ENCODE results near the gene ADGRG4.

Gene ADGRG4

GRCh38 chrX:136295380-136295779, 5.4 kb upstream of the ADGRG4 start:
- DNase-seq = no peak

GRCh38 chrX:136303041-136303440, 2.3 kb downstream of the ADGRG4 start:
- DNase-seq = no peak

DNA sequence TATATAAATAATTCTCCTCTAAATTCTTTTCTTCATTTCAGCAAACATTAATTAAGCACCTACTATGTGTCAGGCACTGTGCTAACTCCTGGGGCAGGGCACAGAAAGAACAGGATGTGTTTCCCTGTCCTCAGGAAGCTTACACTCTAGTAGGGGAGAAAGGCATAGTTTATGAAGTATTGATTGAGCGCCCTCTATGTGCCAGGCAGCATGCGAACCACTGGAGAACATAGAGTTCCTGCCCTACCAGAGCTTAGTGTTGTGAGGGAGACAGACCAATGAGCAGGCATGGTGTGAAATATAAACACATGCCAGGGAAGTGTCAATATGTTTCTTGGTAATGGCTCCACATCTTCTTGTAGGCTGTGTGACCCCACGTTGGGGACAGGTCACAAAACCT, 3.7 kb downstream of the ADGRG4 start:
- no peak for DNase-seq

DNA sequence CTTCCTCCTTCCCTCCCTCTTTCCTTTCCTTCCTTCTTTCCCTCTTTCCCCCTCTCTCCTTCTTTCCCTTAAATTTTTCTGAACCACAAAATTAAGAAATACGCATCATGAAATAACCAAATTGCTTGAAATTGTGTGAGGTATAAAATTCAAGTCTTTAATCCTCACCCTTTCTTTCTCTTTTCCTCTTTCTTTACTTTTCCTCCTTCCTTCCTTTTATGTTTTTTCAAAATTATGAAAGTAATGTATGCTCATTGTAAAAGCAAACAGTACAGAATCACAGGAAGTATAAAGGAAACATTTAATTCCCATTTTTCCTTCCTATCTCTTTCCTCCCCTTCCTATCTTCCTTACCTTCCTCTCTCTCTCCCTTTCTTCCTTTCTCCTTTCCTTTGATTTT, 5.4 kb downstream of the ADGRG4 start:
- no peak for DNase-seq

- DNase-seq = no peak
Observed at GRCh38 chrX:136307471-136307870, 6.7 kb downstream of the ADGRG4 start.

DNA sequence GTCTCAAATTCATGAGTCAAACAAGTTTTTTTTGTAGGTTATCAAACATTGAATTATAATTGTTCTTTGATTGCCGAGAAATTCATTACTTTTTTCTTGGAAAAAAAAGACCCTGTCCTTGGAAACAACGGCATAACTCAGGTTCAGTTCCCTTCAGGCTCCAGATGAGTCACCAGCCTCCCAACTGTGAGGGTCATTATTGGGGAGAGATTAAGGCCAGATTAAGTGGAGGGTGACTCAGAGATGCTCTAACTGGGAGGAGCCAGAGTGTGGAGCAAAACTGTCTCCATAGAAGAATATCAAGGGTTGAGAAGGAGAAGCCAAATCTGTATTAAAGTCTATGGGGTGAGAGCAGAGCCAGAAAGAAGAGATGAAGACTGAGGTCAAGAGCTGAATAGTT, 9.6 kb downstream of the ADGRG4 start:
- no peak for DNase-seq

DNA sequence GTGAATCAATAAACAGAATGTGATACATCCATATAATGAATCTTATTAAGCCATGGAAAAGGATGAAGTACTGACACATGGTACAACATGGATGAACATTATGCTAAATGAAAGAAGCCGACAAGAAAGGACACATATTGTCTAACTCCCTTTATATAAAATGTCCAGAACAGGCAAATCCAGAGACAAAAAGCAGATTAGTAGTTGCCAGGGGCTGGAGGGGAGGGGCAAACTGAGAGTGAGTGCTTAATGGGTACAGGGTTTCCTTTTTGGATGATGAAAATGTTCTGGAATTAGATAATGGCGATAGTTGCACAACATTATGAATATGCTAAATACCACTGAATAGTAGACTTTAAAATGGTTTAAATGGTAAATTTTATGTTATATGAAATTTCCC, 17.4 kb downstream of the ADGRG4 start:
- DNase-seq = no peak

DNA sequence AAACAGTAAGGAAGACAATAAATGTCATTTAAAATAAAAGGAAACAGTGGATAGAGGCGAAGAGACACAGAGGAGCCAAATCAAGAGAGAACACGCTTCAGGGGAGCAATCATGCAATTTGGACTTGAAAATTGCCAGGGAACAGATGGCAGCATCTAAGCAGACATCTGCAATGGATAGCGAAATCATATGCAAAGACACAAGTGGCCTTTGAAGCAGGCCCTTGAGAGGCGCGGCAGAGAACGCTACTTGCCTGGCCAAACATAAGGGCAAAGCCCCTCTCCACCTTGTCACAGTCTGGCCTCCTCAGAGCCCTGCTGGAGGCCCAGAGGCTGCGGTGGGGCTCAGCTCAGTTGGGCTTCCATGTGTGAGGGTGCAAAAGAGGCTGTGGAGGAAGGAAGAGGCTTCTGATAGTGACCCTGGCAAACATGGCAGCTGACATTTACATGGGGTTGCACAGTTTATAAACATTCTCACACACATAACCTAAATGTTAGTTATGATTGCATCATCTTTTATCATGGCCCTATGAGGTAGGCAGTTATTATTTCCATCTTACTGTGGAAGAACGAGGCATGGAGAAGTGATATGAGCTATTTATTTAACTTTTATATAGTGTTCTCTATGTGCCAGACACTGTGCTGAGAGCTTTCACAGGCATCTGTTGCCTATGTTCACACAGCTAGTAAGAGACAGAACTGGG, 18.3 kb downstream of the ADGRG4 start:
- no peak for DNase-seq

- no peak for DNase-seq
Observed at GRCh38 chrX:136319600-136319999, 18.8 kb downstream of the ADGRG4 start.

GRCh38 chrX:136321532-136321931, 20.8 kb downstream of the ADGRG4 start:
- DNase-seq = no peak

DNA sequence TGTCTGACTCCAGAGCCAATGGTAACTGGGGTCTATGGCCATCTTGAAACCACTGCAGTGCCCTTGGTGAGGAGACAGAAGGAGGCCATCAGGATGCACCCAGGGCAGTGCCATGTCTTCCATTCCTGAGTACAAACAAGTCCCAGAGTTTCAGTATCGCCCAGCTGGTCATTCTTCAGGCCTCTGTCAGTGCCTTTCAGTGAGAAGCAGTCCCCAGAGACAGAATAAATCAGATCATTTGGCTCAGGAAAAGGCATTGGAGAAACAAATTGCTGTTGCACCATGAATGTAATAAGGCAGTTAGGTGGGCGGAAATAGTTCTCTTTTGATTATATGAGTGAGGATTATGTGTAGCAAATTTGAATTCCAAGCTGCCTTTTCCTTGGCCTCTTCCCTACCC, 21.3 kb downstream of the ADGRG4 start:
- no peak for DNase-seq

DNA sequence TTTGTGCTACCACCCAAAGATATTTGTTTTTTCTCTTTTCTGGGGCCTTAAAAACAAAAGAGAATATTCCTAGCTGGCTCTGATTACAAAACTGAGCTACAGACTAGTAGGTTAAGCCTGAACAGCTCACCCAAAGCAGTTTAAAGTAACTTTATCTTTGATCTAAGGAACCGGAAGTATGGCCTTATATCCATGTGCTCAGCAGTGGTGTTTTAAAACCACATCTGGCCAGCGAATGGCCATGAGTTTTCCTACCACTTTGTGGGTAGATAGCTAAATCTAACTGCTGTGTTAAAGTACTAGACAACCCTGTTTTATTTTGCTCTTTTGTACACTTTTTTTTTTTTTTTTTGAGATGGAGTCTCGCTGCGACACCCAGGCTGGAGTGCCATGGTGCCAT, 24.6 kb downstream of the ADGRG4 start:
- DNase-seq = no peak

DNA sequence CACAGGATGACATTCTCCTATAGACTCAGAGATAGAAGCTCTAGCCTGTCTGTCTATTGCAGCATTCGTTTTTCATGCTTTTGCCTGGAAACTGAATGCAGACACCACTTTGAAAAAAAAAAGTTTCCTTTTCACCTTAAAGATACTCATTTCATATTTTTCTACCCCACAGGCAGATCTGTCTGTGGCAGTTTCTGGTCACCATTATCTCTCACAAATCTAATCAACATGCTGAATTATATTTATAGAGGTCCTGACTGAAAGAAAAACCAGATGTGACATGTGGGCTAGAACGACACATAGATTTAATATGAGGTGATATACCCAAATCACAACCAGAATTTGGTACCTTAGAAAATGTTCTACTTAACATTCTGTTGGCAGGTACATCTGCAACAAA, 28.2 kb downstream of the ADGRG4 start:
- DNase-seq = no peak

DNA sequence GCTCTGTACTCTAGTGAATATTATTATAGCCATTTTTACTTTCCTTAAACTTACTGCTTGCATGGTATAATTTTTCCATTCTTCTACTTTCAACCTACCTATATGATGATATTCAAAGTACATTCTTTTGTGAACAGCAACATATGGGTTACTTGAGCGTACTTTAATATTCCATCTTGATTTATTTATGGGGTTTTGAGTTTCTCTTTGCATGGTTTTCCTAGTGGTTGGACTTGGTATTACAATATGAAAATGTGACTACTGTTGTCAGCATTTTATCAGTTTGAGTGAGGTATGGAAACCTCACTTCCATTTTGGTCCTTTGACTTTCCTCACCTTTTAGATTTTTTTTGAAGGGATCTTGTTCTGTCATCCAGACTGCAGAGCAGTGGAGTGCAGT, 35.9 kb downstream of the ADGRG4 start:
- no peak for DNase-seq

DNA sequence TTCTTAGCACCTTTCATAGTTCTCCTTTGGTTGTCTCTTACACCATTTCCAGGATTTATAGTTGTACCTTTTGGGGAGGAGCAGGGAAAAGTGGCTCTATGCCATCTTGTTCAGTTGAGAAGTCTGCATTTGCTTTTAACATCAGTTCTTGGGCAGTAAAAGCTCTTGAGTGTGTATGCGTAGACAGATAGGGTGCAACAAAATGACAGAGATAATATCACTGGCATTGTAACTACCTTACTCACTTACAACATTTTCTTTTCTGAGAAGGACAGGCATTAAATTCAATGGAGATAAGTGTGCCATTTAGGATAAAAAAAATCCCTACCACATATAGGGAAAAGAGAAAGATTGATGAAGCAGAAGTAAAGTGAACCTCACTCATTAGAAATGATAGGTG, 38.9 kb downstream of the ADGRG4 start:
- DNase-seq = no peak

- no peak for DNase-seq
Observed at GRCh38 chrX:136344320-136344719, 43.6 kb downstream of the ADGRG4 start.

GRCh38 chrX:136346506-136346905, 45.7 kb downstream of the ADGRG4 start:
- DNase-seq = no peak

GRCh38 chrX:136347706-136348105, 46.9 kb downstream of the ADGRG4 start:
- no peak for DNase-seq

DNA sequence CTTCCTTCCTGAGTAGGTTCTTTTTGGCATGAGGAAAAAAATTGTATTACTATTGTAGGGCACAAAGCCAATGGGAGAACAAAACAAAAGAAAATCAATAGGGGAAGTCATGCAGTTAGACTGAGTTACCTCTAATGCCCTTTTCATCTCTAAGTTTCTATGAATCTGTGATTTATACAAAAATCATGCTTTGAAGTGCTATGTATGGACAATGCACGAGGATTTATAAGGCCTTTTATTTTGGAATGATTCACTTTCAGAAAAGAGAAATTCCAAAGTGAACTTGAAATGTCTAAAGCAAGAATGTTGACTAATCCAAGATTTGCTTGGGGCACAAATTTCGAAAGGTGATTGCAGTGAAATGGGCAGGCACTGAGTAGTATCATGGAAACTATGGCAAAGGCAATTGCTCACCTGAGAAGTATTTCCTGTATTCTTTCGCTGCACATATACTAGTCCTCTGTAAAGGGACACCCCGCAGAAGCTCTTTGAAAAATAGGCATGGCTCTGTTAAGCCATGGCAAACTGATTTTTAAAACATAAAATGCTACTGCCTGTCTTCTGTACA, 52.8 kb downstream of the ADGRG4 start:
- DNase-seq = no peak

DNA sequence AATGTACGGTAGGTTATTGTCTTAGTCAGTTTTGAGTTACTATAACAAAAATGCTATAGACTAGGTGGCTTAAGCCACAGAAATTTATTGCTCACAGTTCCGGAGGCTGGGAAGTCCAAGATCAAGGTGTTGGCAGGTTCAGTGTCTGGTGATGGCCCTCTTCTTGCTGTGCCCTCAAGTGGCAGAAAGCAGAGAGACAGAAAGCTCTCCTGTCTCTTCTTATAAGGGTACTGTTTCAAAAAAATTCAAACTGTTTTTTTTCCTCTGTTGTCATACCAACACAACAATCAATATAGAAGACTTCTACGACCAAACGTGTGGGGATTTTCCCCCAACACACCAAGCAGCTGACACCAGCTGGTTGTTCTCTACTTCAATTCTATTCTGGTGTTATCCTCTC, 53.4 kb downstream of the ADGRG4 start:
- DNase-seq = no peak

DNA sequence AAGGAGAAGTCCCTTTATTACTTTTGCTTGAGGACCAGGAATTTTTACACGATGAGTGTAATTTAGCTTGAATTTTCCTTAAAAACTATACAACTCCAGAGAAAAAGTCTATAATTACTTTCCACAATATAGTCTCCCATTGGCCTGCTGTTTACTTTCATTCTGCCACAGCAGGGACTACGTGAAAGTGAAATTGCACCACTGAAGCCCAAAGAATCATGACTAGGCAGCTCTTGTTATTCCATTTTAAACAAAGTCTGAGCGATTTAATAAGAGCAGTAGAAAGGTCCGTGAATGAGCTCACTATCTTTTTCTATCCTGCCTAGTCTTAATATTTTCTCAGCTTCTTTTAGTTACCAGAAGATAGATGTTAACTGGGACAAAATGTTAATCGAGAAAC, 68.6 kb downstream of the ADGRG4 start:
- no peak for DNase-seq

DNA sequence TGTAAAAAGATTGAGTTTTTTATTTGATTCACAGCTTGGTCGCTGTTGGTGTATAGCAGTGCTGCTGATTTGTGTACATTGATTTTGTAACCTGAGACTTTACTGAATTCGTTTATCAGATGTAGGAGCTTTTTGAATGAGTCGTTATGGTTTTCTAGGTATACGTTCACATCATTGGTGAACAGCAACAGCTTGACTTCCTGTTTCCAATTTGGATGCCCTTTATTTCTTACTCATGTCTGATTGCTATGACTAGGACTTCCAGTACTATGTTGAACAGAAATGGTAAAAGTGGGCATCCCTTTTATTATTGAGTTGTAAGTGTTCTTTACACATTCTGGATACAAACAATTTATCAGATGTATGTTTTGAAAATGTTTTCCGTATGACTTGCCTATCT, 76.0 kb downstream of the ADGRG4 start:
- DNase-seq = no peak

DNA sequence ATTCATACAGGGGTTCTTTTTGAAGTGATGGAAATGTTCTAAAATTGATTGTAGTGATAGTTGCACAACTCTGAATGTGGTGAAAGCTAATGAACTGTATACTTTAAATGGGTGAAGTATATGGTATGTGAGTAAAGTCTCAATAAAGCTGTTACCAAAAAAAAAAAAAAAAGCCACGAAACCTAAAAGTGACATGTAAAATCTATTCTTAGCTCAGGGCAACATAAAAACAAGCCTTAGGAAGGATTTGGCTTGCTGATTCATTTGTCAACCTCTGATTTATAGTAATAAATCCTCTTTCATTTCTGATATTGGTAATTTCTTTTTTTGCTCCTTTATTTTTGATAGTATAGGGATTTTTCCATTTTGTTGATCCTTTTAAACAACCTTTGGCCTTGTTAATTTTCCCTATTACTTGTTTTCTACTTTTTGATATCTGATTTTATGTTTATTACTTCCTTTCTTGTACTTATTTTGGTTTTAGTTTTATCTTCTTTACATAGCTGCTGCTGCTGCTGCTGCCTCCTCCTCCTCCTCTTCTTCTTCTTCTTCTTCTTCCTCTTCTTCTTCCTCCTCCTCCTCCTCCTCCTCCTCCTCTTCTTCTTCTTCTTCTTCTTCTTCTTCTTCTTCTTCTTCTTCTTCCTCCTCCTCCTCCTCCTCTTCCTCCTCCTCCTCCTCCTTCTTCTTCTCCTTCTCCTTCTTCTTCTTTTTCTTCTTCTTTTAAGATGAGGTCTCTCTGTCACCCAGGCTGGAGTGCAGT, 79.4 kb downstream of the ADGRG4 start:
- no peak for DNase-seq

DNA sequence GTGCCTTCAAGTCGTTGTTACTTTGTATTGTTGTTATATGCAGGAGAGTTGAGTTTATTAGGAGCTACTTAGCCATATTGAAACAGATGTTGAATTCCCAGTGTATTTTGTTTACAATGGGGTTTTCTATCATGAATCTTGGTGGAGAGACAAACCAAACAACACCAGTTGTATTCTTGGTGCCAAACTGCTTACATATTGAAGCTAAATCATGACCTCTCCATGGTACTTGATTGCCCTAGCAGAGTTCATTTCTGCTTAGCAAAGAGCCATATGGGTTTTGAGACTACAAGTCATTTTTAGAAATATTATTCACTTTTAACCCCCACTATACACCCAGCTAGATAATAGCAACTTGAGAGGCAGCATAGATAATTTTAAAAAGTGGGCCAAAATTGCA, 85.4 kb downstream of the ADGRG4 start:
- DNase-seq = no peak
